Measurements from ENCODE around the gene RAB11FIP4.

The RAB11FIP4 gene

DNA sequence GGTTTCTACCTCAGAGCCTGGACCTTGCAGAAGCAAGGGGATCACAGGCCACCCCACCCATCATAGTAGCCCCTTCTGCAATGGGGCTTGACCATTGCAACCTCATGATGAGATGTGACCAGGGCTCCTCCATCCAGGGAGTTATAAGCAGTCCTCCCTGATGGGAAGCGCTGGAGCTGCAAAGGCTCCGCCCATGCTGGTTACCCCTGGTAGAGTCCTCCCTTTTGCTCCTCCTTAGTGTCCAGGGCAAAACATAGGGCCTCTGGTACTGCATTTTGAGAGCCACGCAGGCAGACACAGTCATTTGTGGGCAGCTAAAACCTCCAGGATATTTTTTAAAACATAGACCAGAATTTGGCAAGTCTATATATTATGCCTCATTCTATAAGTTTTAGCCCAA, 161.1 kb downstream of the RAB11FIP4 start:
- FAIRE-seq, result no peak

GRCh38 chr17:31553506-31553905, 162.0 kb downstream of the RAB11FIP4 start:
- no peak for FAIRE-seq

DNA sequence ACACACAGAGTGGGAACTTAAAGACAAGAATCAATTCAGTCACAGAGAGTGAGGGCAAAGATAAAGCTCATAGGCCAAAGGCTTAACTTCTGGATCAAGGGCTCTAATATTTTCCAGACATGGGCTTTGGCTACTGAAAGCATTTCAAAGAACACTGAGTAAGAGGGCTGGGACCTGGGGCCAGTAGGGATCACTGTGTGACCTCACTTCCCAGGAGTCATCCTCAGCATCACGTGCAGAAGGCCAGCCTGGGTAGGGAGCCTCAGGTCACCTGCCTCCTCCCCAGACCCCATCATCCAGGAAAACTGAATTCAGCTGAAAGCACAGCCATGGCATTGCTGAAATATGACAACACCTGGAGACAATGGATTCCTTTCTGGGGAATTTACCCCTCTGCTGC, 163.5 kb downstream of the RAB11FIP4 start:
- no peak for FAIRE-seq

- FAIRE-seq, result no peak
Observed at GRCh38 chr17:31556969-31557645, 165.6 kb downstream of the RAB11FIP4 start.

GRCh38 chr17:31558748-31559583, 167.5 kb downstream of the RAB11FIP4 start:
- no peak for FAIRE-seq

DNA sequence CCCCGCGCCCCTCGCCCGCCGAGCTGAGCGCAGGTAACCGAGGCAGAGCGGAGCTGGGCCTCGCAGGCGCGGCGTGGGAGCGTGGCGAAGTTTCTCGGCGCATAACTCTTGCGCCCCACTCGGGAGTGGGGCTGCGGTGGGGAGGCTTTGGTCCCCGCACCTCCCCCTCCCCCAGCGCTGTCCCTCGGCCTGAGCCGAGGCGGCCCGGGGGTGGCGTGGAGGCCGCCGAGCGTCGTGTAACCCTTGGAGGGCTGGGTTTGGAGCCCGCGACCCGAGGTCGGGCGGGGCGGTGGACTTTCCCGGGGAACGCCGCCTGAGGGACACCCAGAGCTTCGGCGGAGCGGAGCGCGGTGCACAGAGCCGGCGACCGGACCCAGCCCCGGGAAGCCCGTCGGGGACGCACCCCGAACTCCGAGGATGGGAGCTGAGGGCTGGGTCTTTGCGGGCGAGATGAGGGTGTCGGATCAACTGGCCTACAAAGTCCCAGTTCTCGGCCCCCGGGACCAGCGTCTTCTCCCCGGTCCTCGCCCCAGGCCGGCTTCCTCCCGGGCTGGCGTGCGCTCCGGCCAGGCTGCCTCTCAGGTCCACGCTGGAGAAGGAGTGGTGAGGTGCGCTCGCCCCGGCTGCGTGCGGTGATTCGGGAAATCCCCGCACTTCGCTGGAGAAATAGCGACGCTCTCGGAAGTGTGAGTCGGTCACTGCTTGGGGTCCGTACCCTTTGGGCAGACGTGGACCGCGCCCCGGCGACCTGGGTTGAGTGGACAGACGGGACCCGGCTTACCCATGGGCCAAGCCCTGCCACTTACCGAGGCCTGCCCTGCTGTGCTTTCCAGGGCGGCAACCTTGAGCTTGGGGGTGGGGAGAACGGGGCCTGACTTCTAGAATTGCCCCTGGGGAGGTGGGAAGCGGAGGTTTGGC, 168.4 kb downstream of the RAB11FIP4 start:
- FAIRE-seq, result no peak

GRCh38 chr17:31560616-31561235, 169.3 kb downstream of the RAB11FIP4 start:
- FAIRE-seq, result no peak

- FAIRE-seq, result no peak
Observed at GRCh38 chr17:31561469-31562375, 170.2 kb downstream of the RAB11FIP4 start.

GRCh38 chr17:31562376-31562840, 170.9 kb downstream of the RAB11FIP4 start:
- no peak for FAIRE-seq

GRCh38 chr17:31564291-31564690, 172.8 kb downstream of the RAB11FIP4 start:
- FAIRE-seq, result no peak

DNA sequence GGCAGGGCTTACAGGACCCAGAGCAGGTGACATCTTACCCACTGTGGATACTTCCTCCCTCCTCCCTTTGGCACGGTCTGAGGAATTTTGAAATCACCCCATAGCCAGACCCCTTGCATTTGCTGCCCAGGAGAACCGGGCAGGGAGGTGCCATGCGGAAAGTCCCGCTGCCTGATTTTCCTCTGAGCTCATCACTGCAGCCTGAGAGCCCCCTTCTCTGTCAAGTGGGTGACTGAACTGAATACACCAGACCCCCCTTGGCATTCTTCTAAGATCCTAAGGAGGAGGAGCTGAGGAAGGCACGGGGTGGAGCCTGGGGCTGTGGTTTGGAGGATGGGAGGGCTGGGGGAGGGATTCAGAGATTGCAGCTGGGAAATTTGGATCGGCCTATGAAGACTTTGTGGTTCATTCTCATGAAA, 173.4 kb downstream of the RAB11FIP4 start:
- FAIRE-seq, result no peak

DNA sequence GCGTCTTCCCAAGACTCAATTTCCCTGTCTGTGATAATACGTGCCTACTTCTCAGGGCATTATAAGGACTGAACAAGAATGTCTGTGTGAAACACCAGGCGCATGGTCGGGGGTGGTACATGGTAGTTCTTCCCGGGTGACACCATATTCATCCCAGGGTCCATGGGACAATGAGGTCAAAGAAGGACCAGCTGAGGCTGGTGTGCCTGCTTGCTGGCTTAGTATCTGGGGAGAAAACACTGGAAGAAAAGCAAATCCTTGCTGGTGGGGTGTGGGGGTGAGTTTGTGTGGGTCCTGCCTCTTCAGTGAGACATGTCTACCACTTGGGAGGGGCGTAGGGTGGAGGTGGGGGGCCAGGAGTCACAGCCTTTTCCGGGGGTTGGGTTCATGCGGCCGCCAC, 174.2 kb downstream of the RAB11FIP4 start:
- no peak for FAIRE-seq

GRCh38 chr17:31566247-31566991, 174.9 kb downstream of the RAB11FIP4 start:
- FAIRE-seq, result no peak

DNA sequence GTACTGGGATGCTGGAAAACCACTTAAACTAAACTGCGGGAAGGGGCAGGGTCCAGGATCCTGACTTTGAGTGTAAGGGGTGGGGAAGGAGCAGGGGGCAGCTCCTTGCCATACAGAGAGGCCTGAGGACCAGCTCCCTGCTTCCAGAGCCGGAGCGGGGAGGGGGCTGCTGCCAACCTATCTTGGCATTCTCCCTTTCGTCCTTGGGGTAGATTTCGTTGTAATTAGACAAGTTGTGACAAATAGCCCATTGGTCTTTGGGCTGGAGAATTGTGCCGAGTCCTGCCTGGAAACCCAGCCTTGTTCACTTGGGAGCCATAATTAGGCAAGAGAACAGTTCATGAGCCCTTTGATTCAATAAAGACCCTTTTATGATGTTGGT, 175.5 kb downstream of the RAB11FIP4 start:
- no peak for FAIRE-seq

DNA sequence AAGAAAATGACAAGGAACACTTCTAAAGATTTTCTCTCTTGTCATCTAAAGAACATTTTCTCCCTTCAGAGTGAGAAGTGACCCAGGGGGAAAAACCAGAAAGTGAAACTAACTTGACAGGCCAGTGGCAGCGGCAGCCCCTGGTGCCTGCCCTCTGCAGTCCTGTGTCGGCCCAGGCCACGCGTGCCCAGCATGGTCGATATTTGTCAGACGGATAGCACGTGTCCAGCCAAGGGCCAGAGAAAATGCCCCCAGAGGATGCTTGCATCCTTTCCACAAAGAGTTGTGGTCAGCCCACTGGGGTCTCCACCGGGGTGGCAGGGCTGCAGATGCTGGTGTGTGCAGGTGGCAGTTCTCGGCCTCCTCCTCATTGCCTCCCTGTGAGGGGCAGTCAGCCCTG, 176.6 kb downstream of the RAB11FIP4 start:
- FAIRE-seq, result no peak

DNA sequence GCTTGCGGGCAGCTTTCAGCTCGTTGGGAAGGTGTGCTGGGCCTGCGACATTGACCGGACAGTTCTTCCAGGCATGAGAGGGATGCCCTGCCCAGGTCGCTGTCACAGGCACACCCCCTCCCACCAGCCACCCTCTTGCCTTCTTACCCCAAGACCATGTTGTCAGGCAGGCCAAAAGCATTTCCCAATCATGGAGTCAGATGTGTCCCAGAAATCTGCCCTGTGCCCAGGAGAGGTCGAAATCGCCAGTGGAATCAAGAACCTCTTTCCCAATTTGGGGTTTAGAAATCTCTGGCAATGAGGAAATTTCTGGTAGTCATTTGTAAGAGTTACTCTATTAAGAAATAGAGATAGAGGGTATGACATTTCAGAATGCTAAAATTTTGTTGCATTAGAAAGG, 177.1 kb downstream of the RAB11FIP4 start:
- no peak for FAIRE-seq

DNA sequence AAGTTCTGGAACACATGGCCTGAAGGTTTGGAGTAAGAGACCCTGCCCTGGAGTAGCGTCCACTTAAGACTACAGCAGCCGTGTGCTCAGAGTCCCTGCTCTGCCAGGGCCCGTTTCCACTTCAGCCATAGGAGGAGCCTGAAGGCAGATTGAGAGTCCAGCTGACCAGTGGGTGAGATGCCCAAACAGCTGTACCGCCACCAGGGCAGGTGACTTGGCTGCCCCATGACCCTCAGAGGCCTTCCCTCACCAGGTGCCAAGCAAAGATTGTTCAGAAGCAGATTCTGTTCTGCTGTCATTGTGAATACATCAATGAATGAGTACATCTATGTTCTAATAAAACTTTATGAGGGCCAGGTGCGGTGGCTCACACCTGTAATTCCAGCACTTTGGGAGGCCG, 178.8 kb downstream of the RAB11FIP4 start:
- no peak for FAIRE-seq

DNA sequence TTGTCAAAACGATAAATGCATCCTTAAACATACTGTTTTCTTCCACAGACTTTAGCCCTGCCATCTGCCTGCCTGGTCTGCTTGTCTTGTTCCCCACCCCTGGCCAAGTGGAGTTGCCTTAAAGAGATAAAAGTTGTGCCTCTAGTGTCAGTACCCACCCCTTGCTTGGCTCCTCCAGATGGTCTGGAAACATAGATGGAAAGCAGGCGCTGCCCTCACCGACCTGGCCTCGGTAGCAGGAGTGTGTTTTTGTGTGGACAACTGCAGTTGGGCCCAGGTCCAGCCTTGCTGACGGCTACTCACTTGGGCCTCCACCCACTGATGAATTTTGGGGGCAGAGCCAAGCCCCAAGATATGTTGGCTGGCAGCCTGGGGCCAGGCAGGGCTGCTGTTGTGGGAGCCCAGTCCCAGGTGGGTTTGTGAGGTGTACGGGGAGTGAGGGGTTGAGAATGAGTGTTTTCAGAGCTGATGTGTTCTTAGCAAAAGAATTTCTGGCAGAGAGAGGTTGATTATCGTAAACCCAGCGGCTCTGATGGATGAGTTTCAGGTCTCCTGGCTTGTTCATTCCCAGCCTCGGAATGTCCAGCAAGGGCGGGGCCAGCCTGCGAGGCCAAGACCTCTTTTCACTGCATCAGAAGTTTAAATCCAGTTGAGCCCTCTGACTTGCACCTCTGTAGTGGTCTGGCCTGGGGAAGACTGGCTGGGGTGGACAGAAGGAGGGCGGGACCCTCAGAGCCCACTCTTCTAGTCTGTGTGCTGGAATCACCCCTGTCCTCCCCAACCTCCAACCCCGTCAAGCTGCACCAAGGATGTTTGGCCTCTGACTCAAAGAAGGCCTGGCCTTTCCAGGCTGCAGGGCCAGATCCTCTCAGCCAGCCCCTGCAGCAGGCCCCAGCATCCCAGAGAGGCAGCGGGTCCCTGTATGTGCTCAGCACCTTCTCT, 179.7 kb downstream of the RAB11FIP4 start:
- no peak for FAIRE-seq

- FAIRE-seq, result no peak
Observed at GRCh38 chr17:31572341-31572740, 180.9 kb downstream of the RAB11FIP4 start.

- FAIRE-seq, result no peak
Observed at GRCh38 chr17:31573047-31573446, 181.6 kb downstream of the RAB11FIP4 start.

All from colon (tissue), 2 donors.